ENCODE results near the gene BRICD5.

BRICD5 gene

GRCh38 chr16:2237102-2237482 lies 26.4 kb upstream of the BRICD5 start:
- no peak for DNase-seq

DNA sequence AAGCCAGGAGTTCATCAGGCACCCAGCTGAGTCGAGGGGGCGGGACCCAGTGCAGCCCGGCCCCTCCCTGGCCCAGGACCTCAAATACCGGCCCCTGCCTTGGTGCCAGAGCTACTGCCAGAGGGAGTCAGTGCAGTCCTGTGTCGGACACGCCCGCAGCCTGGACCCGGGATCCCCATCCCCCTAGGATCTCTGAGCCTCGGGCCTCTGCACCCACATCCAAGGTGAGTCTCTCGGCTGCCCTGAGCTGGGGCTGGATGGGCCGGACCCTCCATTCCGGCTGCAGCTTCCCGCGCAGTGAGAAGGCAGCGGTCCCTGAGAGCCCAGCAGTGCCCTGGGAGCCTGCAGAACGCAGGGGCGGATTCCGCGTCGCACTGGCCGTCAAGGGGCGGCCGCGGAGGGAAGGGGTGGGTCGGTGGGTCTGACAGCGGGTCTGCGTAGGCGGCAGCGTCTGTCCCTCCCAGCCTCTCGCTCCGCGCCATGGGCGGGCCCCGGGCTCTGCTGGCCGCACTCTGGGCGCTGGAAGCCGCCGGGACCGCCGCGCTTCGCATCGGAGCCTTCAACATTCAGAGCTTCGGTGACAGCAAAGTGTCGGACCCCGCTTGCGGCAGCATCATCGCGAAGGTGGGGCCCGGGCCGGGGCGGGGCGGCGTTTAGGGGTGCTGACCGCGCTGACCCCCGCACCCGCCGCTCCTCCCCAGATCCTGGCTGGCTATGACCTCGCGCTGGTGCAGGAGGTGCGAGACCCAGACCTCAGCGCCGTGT lies 25.9 kb upstream of the BRICD5 start, which contains the start of gene DNASE1L2:
TSS of gene DNASE1L2 (plus strand) at position 108 of the 765 bp plus-strand sequence. CDS start at position 481, 373 bp downstream.
- DNase-seq: peak; percentile 85

GRCh38 chr16:2235695-2236336 lies 25.2 kb upstream of the BRICD5 start:
- no peak for DNase-seq

GRCh38 chr16:2235234-2235651 lies 24.6 kb upstream of the BRICD5 start:
- no peak for DNase-seq

DNA sequence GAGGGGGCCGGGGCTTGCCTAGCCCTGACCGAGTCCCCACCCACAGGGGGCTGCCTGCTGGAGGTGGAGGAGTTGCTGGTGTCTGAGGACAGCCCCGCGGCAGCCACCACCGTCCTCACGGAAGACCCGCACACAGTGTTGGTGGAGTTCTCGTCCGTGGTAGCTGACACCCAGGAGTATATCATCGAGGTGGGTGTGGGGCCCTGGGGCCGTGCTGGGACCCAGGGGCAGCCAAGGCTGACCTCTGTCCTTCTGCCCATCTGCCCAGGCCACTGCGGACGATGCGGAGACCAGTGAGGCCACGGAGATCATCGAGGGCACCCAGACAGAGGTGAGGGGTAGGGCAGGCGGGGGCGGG lies 24.1 kb upstream of the BRICD5 start:
- no peak for DNase-seq

DNA sequence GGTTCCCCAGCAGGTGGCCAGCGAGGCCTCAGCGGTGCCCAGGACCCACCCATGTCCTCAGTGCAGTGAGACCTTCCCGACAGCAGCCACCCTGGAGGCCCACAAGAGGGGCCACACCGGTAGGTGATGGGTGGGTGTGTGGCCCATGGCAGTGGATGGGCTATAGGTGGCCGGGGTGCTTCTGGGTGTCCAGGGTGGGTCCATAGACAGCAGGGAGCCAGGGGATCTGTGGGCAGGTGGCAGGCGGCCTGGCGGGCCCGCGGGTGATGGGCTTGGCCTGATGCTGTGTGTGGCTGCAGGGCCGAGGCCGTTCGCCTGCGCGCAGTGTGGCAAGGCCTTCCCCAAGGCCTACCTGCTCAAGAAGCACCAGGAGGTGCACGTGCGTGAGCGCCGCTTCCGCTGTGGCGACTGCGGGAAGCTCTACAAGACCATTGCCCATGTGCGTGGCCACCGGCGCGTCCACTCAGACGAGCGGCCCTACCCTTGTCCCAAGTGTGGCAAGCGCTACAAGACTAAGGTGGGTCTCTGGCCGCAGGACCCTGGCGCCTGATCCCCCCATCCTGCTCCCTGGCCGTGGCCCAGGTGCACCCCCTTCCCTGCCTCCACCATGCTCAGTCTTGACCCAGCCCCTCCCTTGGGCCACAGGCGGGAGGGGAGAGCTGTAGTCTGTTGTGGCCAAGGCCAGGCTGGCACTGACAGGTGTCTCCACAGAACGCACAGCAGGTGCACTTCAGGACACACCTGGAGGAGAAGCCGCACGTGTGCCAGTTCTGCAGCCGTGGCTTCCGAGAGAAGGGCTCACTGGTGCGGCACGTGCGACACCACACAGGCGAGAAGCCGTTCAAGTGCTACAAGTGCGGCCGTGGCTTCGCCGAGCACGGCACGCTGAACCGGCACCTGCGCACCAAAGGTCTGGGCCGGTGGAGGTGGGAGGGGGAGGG lies 23.5 kb upstream of the BRICD5 start:
- no peak for DNase-seq

- no peak for DNase-seq
Observed at GRCh38 chr16:2233046-2233775, 22.5 kb upstream of the BRICD5 start.

- no peak for DNase-seq
Observed at GRCh38 chr16:2232094-2232990, 21.7 kb upstream of the BRICD5 start.

DNA sequence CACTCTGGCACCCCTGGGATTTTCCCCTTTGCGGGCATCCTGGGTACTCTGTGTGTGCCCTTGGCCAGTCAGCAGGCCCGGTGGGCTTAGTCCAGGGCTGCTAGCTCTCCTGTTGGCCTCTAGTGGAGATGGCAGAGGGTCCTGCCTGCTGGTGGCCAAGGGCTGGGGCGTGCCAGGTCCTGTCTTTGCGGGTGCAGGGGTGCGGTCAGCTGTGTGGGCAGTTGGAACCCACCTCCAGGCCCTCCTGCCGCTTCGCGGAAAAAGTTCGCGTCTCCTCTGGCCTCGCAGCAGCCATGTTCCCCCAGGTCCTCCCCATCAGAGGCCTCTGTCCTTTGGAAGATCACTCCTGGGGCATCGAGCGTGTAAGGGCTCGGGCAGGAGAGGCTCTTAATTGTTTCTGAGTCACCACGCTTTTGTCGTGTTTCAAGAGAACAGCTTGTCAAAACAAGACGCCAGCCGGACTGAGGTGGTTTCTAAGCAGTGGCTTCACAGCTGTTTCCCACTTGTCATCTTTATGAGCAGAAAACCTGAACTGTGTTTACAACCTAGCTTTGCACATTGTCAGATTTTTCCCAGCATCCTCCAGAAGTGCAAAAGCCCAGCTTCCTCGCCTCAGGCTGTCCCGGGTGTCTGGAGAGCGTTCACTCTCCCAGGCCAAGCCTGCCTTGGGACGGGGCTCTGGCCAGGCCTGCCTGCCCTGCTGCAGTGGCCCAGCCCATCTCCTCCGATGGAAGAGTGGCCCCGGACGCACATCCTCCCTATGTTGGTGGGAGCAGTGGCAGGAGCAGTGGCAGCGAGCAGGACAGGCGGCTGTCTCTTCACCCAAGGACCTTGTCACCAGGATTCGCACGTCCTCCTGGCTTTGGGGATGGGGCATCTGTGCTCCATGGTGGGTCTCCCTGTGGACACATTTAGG lies 20.6 kb upstream of the BRICD5 start:
- DNase-seq: no peak

DNA sequence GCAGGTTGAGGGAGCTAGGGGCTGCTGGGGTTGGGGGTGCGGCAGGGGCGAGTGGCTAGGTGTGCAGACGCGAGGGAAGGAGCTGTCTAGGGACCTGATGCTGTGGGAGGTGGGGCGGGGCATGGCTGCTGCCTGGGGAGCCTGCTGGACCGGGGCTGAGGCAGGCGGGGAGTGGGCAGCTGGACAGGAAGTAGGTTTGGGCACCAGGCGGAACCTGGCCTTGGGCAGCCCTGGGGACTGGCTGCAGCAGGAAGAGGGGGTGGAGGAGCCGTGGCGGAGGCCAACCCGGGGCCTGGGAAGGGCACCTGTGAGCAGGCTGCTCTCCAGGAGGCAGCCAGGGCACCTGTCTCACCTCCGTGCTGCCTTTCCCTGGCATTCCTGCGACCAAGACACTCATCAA lies 19.7 kb upstream of the BRICD5 start:
- no peak for DNase-seq

- no peak for DNase-seq
Observed at GRCh38 chr16:2229632-2230250, 19.1 kb upstream of the BRICD5 start.

DNA sequence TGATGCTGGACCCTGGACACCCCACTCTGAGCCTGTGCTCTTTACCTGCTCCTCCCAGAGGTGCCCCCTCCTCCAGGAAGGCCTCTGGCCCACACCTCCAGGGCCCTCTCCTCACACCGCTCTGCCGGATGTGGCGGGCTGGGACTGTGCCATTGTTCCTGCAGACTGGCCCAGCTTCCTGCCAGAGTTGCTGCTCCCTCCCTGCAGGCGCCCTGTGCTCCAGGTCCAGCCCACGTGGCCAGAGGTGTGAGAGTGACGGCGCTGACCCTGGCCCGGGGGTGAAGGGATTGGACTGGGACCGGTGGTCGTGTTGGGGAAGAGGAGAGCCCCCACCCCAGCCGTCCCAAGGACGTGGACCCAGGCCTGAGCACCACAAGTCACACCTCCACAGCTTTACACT lies 18.4 kb upstream of the BRICD5 start:
- DNase-seq: no peak

GRCh38 chr16:2228161-2228824 lies 17.6 kb upstream of the BRICD5 start:
- no peak for DNase-seq

DNA sequence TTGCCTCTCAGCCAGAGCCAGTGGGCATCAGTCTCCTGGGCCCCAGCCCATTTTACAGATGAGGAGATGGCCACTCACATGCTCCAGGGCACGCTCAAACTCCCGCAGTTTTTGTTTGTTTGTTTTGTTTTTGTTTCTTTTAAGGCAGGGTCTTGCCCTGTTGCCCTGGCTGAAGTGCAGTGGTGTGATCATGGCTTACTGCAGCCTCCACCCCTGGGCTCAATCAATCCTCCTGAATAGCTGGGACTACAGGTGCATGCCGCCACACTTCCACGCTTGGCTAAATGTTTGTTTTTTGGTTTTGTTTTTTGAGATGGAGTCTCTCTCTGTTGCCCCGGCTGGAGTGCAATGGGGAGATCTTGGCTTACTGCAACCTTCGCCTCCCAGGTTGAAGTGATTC lies 16.3 kb upstream of the BRICD5 start:
- DNase-seq: no peak

GRCh38 chr16:2226245-2226793 lies 15.7 kb upstream of the BRICD5 start:
- DNase-seq: no peak

GRCh38 chr16:2223942-2224486 lies 13.4 kb upstream of the BRICD5 start:
- peak; percentile 79 for DNase-seq

GRCh38 chr16:2223221-2223941 lies 12.7 kb upstream of the BRICD5 start, which contains the start of gene E4F1:
E4F1 (plus strand) TSS chr16:2223591; CDS start chr16:2223614, 23 bp downstream.
- peak; percentile 100 for DNase-seq

DNA sequence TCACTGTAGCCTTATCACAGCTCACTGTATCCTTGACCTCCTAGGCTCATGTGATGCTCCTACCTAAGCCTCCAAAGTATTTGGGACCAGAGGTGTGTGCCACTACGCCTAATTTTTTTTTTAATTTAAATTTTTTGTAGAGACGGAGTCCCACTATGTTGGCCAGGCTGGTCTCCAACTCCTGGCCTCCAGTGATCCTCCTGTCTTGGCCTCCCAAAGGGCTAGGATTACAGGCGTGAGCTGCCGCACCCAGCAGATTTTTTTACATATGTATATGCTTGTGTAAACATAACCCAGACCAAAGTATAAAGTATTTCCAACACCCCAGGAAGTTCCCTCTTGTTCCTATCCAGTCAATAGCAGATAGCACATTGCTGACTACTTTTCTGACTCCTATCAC lies 5.7 kb upstream of the BRICD5 start:
- DNase-seq: no peak
